Common myeloid progenitor, CD34-positive (primary cell): Measurements from ENCODE around the gene GIPC1. TPM values are rescaled to one million over a fixed set of nuclear protein-coding genes. Genes with fewer than 3 reads are reported as not detected.
A peak's percentile ranks its signal among the peaks of the same experiment; 100 is the strongest.
"Not testable (repeated sequence)": the region's sequence is repeated elsewhere in the genome, so short reads cannot be mapped to it uniquely, and the experiment has no call there.

Experiments used
- CTCF ChIA-PET: fragments of 350-600 bp; sonication (Branson Sonifier 250); formaldehyde crosslinking; loops from one replicate; lab custom pipeline; 2021; ENCODE audit warnings: antibody characterized with exemption; lab: Charles Lee
- POLR2A ChIA-PET: fragments of 350-600 bp; sonication (Branson Sonifier 250); formaldehyde crosslinking; loops from one replicate; lab custom pipeline; 2021; ENCODE audit warnings: antibody characterized with exemption; lab: Charles Lee
- DNase-seq, 3 donors: peaks; one replicate each; pipeline versions ENCODE4 v3.0.0 to v3.0.0-alpha.2; 2013
- H3K27ac ChIP-seq, 2 experiments: 1 replicate in 1 of 2; 2 replicates in 1 of 2; pipeline ENCODE4 v1.7.0; 2013; ENCODE audit warnings: inconsistent platforms in 2 of 2, low read length in 2 of 2, mild to moderate bottlenecking in 2 of 2, low read depth in 1 of 2, moderate library complexity in 1 of 2; ENCODE audit not compliant: severe bottlenecking in 2 of 2, insufficient read depth in 1 of 2, poor library complexity in 1 of 2
- H3K27me3 ChIP-seq, 5 experiments: replicated peaks in 2 of 5; 1 replicate in 3 of 5; 2 replicates in 2 of 5; pipeline versions ENCODE4 v1.6.1 to v1.7.0; 2013; ENCODE audit warnings: low read length in 4 of 5, mild to moderate bottlenecking in 2 of 5, moderate library complexity in 2 of 5, inconsistent platforms in 1 of 5; ENCODE audit not compliant: insufficient read depth in 5 of 5, control insufficient read depth in 4 of 5
- H3K36me3 ChIP-seq, 4 experiments: 1 replicate in 2 of 4; 2 replicates in 2 of 4; pipeline versions ENCODE4 v1.6.1 to v1.7.0; 2013; ENCODE audit warnings: low read length in 3 of 4, control low read depth in 1 of 4, mild to moderate bottlenecking in 1 of 4; ENCODE audit not compliant: control insufficient read depth in 4 of 4, insufficient read depth in 4 of 4
- H3K4me1 ChIP-seq, 4 experiments: 1 replicate in 3 of 4; 2 replicates in 1 of 4; pipeline versions ENCODE4 v1.6.1 to v1.7.1; 2013; ENCODE audit warnings: low read length in 3 of 4, mild to moderate bottlenecking in 3 of 4, control low read depth in 1 of 4, inconsistent platforms in 1 of 4, moderate library complexity in 1 of 4; ENCODE audit not compliant: control insufficient read depth in 4 of 4, insufficient read depth in 4 of 4; ENCODE audit errors: control extremely low read depth in 1 of 4
- H3K4me3 ChIP-seq, 7 experiments: 1 replicate in 4 of 7; 2 replicates in 3 of 7; pipeline versions ENCODE4 v1.5.1 to v1.7.0; 2013; ENCODE audit warnings: mild to moderate bottlenecking in 7 of 7, low read length in 6 of 7, moderate library complexity in 6 of 7, inconsistent platforms in 2 of 7, low read depth in 2 of 7, control low read depth in 1 of 7; ENCODE audit not compliant: insufficient read depth in 4 of 7, control insufficient read depth in 1 of 7; ENCODE audit errors: extremely low read depth in 1 of 7
- H3K9me3 ChIP-seq, 5 experiments: 1 replicate in 4 of 5; 2 replicates in 1 of 5; pipeline versions ENCODE4 v1.6.1 to v1.7.1; 2013; ENCODE audit warnings: low read length in 4 of 5, mild to moderate bottlenecking in 2 of 5, inconsistent platforms in 1 of 5, low read depth in 1 of 5, moderate library complexity in 1 of 5; ENCODE audit not compliant: control insufficient read depth in 4 of 5, insufficient read depth in 2 of 5; ENCODE audit errors: control extremely low read depth in 1 of 5
- WGBS: methylation state at CpG from one replicate; pipeline ENCODE4 v1.1.5; 2013; ENCODE audit not compliant: insufficient coverage; 5-methylcytosine and 5-hydroxymethylcytosine counted together
- polyA plus RNA-seq: library from polyadenylated mRNA; unstranded; fragments of 120-200 nt; gene quantifications from one replicate; pipeline ENCODE4 v1.2.1, GENCODE V29; 2013

GIPC1 gene, protein sequence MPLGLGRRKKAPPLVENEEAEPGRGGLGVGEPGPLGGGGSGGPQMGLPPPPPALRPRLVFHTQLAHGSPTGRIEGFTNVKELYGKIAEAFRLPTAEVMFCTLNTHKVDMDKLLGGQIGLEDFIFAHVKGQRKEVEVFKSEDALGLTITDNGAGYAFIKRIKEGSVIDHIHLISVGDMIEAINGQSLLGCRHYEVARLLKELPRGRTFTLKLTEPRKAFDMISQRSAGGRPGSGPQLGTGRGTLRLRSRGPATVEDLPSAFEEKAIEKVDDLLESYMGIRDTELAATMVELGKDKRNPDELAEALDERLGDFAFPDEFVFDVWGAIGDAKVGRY
- 19.3 TPM for polyA plus RNA-seq

DNA sequence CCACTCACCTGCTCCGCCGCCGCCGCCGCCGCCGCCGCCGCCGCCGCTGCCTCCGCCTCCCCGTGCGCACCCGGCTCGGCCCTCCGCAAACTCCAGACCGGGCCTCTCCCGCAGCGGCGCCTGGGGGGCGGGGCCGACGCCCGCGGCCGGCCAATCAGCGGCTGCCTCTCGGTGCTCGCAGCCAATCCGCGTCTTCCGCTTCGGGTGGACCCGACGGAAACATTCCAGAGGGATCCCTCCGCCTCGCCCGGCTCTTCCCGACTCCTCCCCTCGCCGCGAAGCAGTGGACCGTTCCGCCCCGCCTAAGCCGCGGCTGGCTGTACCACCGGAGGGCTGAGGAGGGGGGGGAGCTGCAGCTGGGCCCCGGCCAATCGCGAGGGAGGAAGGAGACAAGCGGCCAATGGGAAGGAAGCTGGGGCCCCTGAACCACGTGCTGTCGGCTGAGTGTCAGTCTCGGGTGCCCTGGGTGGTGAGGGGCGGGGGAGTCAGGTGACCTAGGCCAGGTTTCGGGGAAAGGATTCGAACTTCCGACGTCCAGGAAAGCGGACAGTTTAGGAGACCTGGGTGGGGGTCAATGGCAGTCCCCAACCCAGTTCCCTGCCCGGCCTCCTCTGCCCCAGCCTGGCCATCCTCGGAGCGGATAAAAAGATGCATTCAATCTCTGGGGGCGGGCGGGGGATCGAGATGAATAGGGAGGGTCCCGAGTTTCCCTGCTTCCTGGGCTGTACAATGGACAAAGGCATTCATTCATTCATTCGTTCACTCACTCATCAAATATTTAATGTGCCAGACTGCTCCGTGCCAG, at the start of gene GIPC1:
Gene GIPC1 (minus strand): TSS at position 99 of the 805 bp plus-strand sequence. CDS start 13,151 bp downstream, outside the sequence.
- 8% methylated on average over 50 of the region's 71 CpGs for whole genome bisulfite sequencing
- H3K36me3 ChIP-seq = peaks cover 0 to 2% (median 0%) of the 10 kb centered on the region in 4 experiments
- H3K4me1 ChIP-seq = peaks cover 0 to 20% (median 16%) of the 10 kb centered on the region in 4 experiments
- DNase-seq = peak; percentile 75 to 86 (median 81)
- CTCF ChIA-PET = interaction anchor here (1.4 to 4.1 kb wide), 6 partner anchors 8 to 54 kb away, joined by 4 to 15 read pairs (median 8); partner anchors contain the start of gene PTGER1
- H3K27ac ChIP-seq = peak within 1 kb of the TSS in 1 of 2 experiments; percentile 43
- POLR2A ChIA-PET = interaction anchor here (1.4 to 2.0 kb wide), 2 partner anchors 13 to 22 kb away, joined by 4 to 8 read pairs; partner anchors contain the start of gene DNAJB1
- H3K27me3 ChIP-seq = no peaks in the 10 kb centered on the region
- H3K4me3 ChIP-seq = peak within 1 kb of the TSS; percentile 49 to 85 (median 73)
- no peaks in the 10 kb centered on the region for H3K9me3 ChIP-seq

DNA sequence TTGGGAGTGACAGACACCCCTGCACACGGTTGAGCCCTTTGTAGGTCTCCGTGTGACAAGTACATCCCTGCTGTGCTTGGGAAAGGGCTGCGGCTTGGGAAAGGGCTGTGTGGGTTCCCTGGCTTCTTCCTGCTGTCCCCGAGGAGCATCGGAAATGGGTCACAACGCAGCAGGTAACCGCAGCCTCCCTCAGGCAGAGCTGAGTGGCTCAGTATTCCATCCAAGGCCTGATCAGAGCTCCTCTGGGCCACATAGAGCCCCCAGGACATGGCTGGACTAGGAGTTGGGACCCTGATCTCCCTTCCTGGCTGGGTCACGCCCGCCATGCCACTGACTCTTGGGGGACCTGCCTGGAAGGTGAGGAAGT, 49.8 kb upstream of the GIPC1 start:
- Histone ChIP-seq H3K4me1 (peaks cover 0 to 30% (median 28%) of the 10 kb centered on the region in 4 experiments), H3K4me3 (no peak overlapping the region), H3K27ac (no peak overlapping the region), H3K36me3 (peaks cover 2 to 27% (median 8%) of the 10 kb centered on the region in 4 experiments), H3K9me3 (no peaks in the 10 kb centered on the region), H3K27me3 (no peaks in the 10 kb centered on the region)
- DNase-seq = no peak
- CTCF ChIA-PET = interaction anchor here (0.8 to 1.7 kb wide), 3 partner anchors 8 to 14 kb away, joined by 3 to 9 read pairs (median 3); no protein-coding TSS in a partner anchor
- POLR2A ChIA-PET = no interaction called here
- WGBS = 98% methylated on average over 7 of the region's 9 CpGs

DNA sequence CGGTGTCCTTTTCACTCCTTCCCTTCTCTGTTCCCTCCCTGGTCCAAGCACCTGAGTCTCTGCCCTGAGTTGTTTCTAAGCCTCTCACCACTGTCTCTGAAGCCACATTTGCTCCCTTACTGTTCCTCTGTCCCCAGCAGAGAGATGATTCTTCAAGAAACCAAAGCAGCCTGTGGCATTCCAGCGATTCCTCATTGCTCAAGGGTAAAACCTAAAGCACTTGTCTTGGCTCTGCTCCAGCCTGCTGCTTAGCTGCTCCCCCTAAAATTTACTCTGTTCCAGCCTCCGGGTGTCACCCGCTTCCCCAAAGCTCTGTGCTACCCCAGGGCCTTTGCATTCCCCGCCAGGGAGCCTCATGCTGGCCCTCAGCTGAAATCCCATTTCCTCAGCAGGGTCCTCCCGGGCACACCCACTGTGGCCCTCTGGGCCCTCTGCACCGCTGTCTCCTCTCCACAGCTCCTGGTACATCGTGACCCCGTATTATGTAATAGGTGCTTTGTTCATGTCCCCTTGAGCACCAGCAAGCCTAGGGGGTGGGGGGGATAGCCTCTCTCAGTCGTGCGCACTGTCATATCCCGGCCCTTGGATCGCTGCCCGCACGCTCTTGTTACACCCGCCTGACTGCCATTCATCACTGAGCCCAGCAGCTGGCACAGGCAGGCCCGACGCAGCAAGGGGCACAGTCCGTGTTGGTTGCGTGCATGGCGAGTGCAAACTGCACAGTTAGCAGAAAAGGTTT, 49.2 kb upstream of the GIPC1 start:
- Histone ChIP-seq H3K4me1 (peaks cover 0 to 25% (median 23%) of the 10 kb centered on the region in 4 experiments), H3K9me3 (no peaks in the 10 kb centered on the region), H3K27me3 (no peaks in the 10 kb centered on the region), H3K4me3 (no peak overlapping the region), H3K36me3 (peaks cover 2 to 23% (median 8%) of the 10 kb centered on the region in 4 experiments), H3K27ac (peak overlapping the region in 1 of 2 experiments; percentile 7)
- CTCF ChIA-PET = interaction anchor here (1.0 to 1.7 kb wide), 4 partner anchors 9 to 27 kb away, joined by 3 to 9 read pairs (median 4); partner anchors contain the start of gene NDUFB7
- 97% methylated on average over 21 of the region's 21 CpGs for WGBS
- no peak for DNase-seq
- POLR2A ChIA-PET = no interaction called here

DNA sequence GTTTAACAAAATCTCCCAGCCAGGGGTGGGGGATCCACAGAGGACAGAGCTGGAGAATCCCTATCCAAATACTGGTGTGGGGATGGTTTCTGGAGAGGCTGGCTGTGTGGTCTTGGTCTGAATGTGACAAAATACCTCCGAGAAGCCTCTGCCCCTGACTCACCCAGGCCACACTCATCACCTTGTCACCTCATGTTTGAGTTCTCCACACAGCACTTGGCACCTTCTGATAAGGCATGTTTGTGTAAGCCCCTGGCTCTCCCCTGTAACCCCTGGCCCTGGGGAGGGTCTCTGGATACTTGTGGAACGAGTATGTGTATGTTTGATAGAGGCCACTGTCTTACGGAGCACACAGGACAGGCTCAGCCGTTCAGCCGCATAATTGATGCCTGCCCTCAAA, 48.1 kb upstream of the GIPC1 start:
- CTCF ChIA-PET = interaction anchor here (1.4 to 1.6 kb wide), 2 partner anchors 10 to 28 kb away, joined by 3 to 4 read pairs; partner anchors contain the start of gene NDUFB7
- H3K36me3 ChIP-seq = peaks cover 0 to 25% (median 9%) of the 10 kb centered on the region in 4 experiments

DNA sequence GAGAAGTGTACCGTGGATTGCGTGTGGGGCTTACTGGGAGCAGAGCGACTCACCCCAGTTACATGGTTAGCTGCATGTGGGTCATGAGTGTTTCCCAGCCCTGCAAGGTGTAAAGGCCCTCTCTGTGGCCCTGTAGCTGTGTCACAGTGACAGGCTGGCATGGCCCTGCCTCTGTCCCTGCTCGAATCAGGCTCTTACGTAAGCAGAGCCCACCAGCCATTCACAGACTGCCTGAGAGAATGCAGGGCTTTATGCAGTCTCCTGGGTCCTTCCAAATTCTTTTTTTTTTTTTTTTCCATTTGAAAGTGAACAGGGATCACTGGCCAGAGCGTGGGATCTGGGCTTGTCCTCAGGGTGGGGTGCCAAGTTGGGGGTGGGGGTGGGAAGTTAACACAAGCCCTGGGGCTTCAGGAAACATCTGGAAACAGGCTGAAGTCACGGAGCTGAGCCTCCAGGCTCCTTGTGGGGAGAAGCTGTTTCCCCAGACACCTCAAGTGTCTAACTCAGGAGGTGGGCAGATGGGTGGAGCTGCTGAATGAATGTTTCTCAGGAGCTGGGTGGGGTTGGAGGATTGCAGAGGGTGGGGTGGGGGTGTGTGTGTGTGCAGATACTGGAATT, 46.9 kb upstream of the GIPC1 start:
- Histone ChIP-seq H3K9me3 (no peaks in the 10 kb centered on the region), H3K27ac (peak overlapping the region in 1 of 2 experiments; percentile 60), H3K4me3 (peak overlapping the region in 2 of 7 experiments; percentile 19 to 45), H3K4me1 (peaks cover 0 to 22% (median 20%) of the 10 kb centered on the region in 4 experiments), H3K27me3 (no peaks in the 10 kb centered on the region), H3K36me3 (peaks cover 0 to 21% (median 8%) of the 10 kb centered on the region in 4 experiments)
- peak; percentile 55 to 93 (median 88) for DNase-seq
- 29% methylated on average over 5 of the region's 7 CpGs for WGBS
- POLR2A ChIA-PET = interaction anchor here (0.6 to 1.0 kb wide), 4 partner anchors 14 to 1388 kb away, joined by 3 to 6 read pairs (median 4); partner anchors contain the start of gene DNAJB1
- CTCF ChIA-PET = interaction anchor here (0.6 to 1.3 kb wide), 4 partner anchors 9 to 51 kb away, joined by 3 to 4 read pairs (median 3); no protein-coding TSS in a partner anchor

More for the DNA sequence above, 48.1 kb upstream of the GIPC1 start:
- no peak for DNase-seq
- Histone ChIP-seq H3K27me3 (no peaks in the 10 kb centered on the region), H3K27ac (peak overlapping the region in 1 of 2 experiments; percentile 64), H3K4me1 (peaks cover 0 to 22% (median 20%) of the 10 kb centered on the region in 4 experiments), H3K9me3 (no peaks in the 10 kb centered on the region), H3K4me3 (no peak overlapping the region)
- POLR2A ChIA-PET = no interaction called here
- WGBS = 100% methylated on average over 4 of the region's 5 CpGs

DNA sequence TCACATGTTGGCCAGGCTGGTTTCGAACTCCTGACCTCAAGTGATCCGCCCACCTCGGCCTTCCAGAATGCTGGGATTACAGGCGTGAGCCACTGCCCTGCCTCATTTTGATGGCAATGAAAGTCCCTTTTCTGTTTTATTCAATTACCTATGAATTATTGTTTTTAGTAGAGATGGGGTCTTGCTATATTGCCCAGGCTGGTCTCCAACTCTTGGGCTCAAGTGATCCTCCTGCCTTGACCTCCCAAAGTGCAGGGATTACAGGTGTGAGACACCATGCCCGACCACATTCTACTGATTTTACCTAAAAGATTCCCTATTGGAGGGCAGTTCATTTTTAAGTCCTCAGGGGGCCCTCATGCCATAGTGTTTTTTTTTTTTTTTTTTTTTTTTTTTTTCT, 46.1 kb upstream of the GIPC1 start:
- Histone ChIP-seq H3K4me1 (peaks cover 0 to 25% (median 22%) of the 10 kb centered on the region in 4 experiments), H3K36me3 (peaks cover 0 to 21% (median 8%) of the 10 kb centered on the region in 4 experiments), H3K27ac (peak overlapping the region in 1 of 2 experiments; percentile 60)
- POLR2A ChIA-PET = interaction anchor here (0.9 to 1.0 kb wide), 2 partner anchors 15 to 24 kb away, joined by 4 to 6 read pairs; partner anchors contain the start of gene DNAJB1
- CTCF ChIA-PET, DNase-seq, H3K27me3 ChIP-seq, H3K9me3 ChIP-seq, H3K4me3 ChIP-seq: not testable (repeated sequence)
- no CpG with 5 or more reads among the region's 5 CpGs for WGBS
